Ascending aorta (tissue), 2 donors: Measurements from ENCODE around the gene CXorf49. TPM values are rescaled to one million over a fixed set of nuclear protein-coding genes. Genes with fewer than 3 reads are reported as not detected.
"Not testable (repeated sequence)": the region's sequence is repeated elsewhere in the genome, so short reads cannot be mapped to it uniquely, and the experiment has no call there.

Source experiments
- DNase-seq, 2 donors: peaks; one replicate each; pipeline ENCODE4 v3.0.0-alpha.2; 2019; ENCODE audit warnings: low spot score in 2 of 2
- H3K27ac ChIP-seq, 2 donors: fragments of 200-600 bp; sonication (generic); one replicate each; pipeline ENCODE4 v1.5.1; 2016 to 2017; ENCODE audit warnings: mild to moderate bottlenecking in 1 of 2
- H3K27me3 ChIP-seq: fragments of 200-600 bp; sonication (generic); one replicate; pipeline ENCODE4 v1.5.1; 2017
- H3K36me3 ChIP-seq, 2 donors: fragments of 200-600 bp; sonication (generic); one replicate each; pipeline ENCODE4 v1.5.1; 2016
- H3K4me1 ChIP-seq, 2 donors: fragments of 200-600 bp; sonication (generic); one replicate each; pipeline ENCODE4 v1.5.1; 2016 to 2017; ENCODE audit warnings: mild to moderate bottlenecking in 1 of 2
- H3K4me3 ChIP-seq, 2 donors: fragments of 200-600 bp; sonication (generic); one replicate each; pipeline ENCODE4 v1.5.1; 2016 to 2017; ENCODE audit warnings: mild to moderate bottlenecking in 1 of 2
- H3K9me3 ChIP-seq, 2 donors: fragments of 200-600 bp; sonication (generic); one replicate each; pipeline ENCODE4 v1.5.1; 2016
- intact Hi-C: fragments of 100-400 bp; cut with DNase I; formaldehyde crosslinking; loops from one replicate; pipeline ENCODE4 v1.15.1; 2023
- total RNA-seq: library from RNA; depleted of rRNA; stranded (reverse); fragments of >200 nt; gene quantifications from one replicate; pipeline ENCODE4 v1.1.0, GENCODE V29; 2016
- TF ChIP-seq, protein P1 (sequence below), 3 experiments: fragments of 200-600 bp in 2 of 3; fragments of 450-650 bp in 1 of 3; sonication (generic) in 2 of 3; IDR thresholded peaks; one replicate each; pipeline ENCODE4 v1.5.1; 2016 to 2019; ENCODE audit warnings: antibody characterized with exemption in 3 of 3, mild to moderate bottlenecking in 1 of 3, moderate library complexity in 1 of 3

CXorf49 gene
- total RNA-seq, 1 donor from 2014 or later = not detected

DNA sequence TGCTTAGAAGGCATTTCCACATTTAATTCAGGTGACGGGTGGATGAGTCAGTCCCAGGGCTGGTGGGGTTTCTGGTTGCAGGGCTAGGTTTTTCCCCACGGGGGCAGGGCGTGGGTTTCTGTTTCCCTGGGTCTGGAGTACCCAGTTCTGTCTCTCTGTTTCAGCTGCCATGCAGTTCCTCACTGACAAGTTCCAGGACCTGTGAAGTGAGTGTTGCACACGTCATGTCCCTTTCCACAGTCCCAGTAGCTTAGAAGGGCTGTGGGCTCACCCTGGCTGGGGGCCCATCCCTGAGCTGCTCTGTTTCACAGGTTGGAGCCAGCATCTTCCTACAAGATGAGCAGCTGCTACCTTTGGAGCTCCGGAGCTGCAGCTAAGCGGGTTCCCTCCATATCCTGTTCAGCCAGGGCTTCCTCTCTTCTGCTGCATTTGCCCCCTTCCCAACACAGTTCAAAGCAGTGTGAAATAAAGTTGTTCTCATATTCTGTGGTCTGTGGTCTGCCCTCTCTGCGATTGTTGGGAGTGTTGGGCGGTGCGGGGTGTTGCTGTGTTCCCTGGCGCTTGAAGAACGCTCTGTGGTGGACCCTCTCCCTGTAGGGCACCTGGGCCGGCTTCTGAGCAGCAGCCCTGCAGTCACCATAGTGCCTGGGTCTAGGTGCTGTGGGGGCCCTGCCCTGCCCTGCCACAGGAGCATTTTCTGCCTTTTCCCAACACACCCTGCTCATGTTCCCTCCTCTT, 46.9 kb downstream of the CXorf49 start:
- Histone ChIP-seq H3K27me3 (no peaks in the 10 kb centered on the region), H3K36me3 (no peaks in the 10 kb centered on the region), H3K4me1 (no peaks in the 10 kb centered on the region), H3K4me3 (no peak overlapping the region), H3K27ac (no peak overlapping the region), H3K9me3 (no peaks in the 10 kb centered on the region)
- TF ChIP-seq, protein P1, sequence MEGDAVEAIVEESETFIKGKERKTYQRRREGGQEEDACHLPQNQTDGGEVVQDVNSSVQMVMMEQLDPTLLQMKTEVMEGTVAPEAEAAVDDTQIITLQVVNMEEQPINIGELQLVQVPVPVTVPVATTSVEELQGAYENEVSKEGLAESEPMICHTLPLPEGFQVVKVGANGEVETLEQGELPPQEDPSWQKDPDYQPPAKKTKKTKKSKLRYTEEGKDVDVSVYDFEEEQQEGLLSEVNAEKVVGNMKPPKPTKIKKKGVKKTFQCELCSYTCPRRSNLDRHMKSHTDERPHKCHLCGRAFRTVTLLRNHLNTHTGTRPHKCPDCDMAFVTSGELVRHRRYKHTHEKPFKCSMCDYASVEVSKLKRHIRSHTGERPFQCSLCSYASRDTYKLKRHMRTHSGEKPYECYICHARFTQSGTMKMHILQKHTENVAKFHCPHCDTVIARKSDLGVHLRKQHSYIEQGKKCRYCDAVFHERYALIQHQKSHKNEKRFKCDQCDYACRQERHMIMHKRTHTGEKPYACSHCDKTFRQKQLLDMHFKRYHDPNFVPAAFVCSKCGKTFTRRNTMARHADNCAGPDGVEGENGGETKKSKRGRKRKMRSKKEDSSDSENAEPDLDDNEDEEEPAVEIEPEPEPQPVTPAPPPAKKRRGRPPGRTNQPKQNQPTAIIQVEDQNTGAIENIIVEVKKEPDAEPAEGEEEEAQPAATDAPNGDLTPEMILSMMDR (IDR thresholded peaks at IDR 0.05) = no peak
- DNase-seq = no peak
- intact Hi-C loops = no loop called here

GRCh38 chrX:71669947-71670346, 48.1 kb downstream of the CXorf49 start:
- H3K27ac ChIP-seq, DNase-seq, H3K4me3 ChIP-seq, H3K27me3 ChIP-seq, H3K9me3 ChIP-seq, intact Hi-C loops, H3K4me1 ChIP-seq, H3K36me3 ChIP-seq: not testable (repeated sequence)
- TF ChIP-seq, protein P1 (IDR thresholded peaks at IDR 0.05) = peak in 1 of 3 experiments; percentile 24

GRCh38 chrX:71669492-71669891, 48.6 kb downstream of the CXorf49 start:
- Histone ChIP-seq H3K36me3 (no peaks in the 10 kb centered on the region), H3K4me3 (no peak overlapping the region), H3K27ac (no peak overlapping the region), H3K9me3 (no peaks in the 10 kb centered on the region), H3K4me1 (no peaks in the 10 kb centered on the region), H3K27me3 (no peaks in the 10 kb centered on the region)
- intact Hi-C loops = no loop called here
- DNase-seq = no peak
- TF ChIP-seq, protein P1 (IDR thresholded peaks at IDR 0.05) = no peak

- intact Hi-C loops = no loop called here
- no peaks in the 10 kb centered on the region for H3K27me3 ChIP-seq
- TF ChIP-seq, protein P1 (IDR thresholded peaks at IDR 0.05) = no peak
- no peaks in the 10 kb centered on the region for H3K4me1 ChIP-seq
- no peak for DNase-seq
- H3K27ac ChIP-seq = no peak overlapping the region
- H3K9me3 ChIP-seq = no peaks in the 10 kb centered on the region
- H3K36me3 ChIP-seq = no peaks in the 10 kb centered on the region
- no peak overlapping the region for H3K4me3 ChIP-seq
Observed at GRCh38 chrX:71668248-71668595, 49.9 kb downstream of the CXorf49 start.

DNA sequence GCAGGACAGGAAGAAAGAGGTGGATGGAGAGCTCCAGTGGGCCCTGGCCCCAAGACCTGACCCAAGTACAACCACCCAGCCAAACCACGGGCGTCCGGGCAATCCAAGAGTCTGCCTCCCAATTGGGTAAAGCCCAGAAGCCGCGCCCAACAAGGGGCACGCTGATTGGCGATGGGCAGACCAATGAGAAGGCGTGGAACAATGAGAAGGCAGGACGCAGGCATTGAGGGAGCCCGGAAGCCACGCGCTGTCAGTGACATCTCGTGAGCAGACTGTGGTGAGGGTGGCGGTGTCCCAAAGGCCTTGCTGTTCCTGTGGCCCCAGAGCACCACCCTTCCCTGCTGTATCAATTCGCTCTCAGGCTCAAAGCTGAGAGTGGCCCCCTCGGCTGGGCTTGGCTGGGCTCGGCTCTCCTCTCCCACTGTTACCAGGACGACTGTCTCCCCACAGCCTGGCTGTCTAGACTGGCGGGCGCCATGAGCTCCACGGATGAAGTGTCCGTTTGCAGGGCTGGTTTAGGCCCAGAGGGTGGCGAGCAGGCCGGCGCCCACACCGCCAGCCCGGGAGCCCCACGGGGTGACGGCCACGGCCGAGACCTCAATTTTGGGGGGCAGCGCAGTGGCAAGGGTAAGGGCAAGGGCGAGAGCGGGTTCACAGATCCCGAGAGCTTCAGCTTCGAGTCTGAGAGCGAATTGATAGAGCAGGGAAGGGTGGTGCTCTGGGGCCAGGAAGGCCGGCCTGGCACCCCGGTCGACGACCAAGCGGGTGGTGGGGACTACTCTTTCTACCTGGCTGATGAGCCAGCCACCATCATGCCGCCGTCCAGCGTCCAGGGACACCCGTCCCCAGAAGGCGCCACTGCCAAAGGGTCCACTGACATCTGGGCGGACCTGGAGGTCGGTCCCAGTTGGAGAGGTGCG, 50.5 kb downstream of the CXorf49 start, which contains the start of gene LOC101059915:
TSS of gene LOC101059915 (plus strand) at position 219 of the 920 bp plus-strand sequence.
- no peaks in the 10 kb centered on the region for H3K27me3 ChIP-seq
- no peaks in the 10 kb centered on the region for H3K4me1 ChIP-seq
- intact Hi-C loops = no loop called here
- H3K36me3 ChIP-seq = no peaks in the 10 kb centered on the region
- DNase-seq = no peak
- H3K9me3 ChIP-seq = no peaks in the 10 kb centered on the region
- H3K4me3 ChIP-seq = no peak within 1 kb of the TSS
- H3K27ac ChIP-seq = no peak within 1 kb of the TSS
- TF ChIP-seq, protein P1 (IDR thresholded peaks at IDR 0.05) = no peak
